Mesenchymal stem cell (in vitro differentiated cells and primary cell): Measurements from ENCODE around the gene HNRNPLL.

ENCODE experiments used
- DNase-seq: peaks from one replicate; pipeline ENCODE4 v3.0.0-alpha.2; 2013
- H2AFZ ChIP-seq: one replicate; pipeline ENCODE4 v1.6.1; 2013; ENCODE audit warnings: low read depth, mild to moderate bottlenecking, control low read depth, inconsistent platforms, low read length, moderate library complexity
- H2AK5ac ChIP-seq: 2 replicates; pipeline ENCODE4 v1.6.1; 2013; ENCODE audit warnings: low read length, moderate library complexity, mild to moderate bottlenecking, inconsistent platforms; ENCODE audit not compliant: severe bottlenecking
- H2BK120ac ChIP-seq: one replicate; pipeline ENCODE4 v1.6.1; 2013; ENCODE audit warnings: low read depth, mild to moderate bottlenecking, inconsistent platforms, low read length, moderate library complexity
- H2BK12ac ChIP-seq, 2 experiments: one replicate each; pipeline ENCODE4 v1.6.1; 2013; ENCODE audit warnings: inconsistent platforms in 2 of 2, low read length in 2 of 2, mild to moderate bottlenecking in 2 of 2, moderate library complexity in 2 of 2, control low read depth in 1 of 2
- H2BK15ac ChIP-seq: one replicate; pipeline ENCODE4 v1.6.1; 2013; ENCODE audit warnings: mild to moderate bottlenecking, low read depth, inconsistent platforms; ENCODE audit not compliant: poor library complexity, severe bottlenecking
- H2BK5ac ChIP-seq: 2 replicates; pipeline ENCODE4 v1.6.1; 2013; ENCODE audit warnings: low read depth, mild to moderate bottlenecking, low read length, control low read depth, inconsistent platforms; ENCODE audit not compliant: poor library complexity, severe bottlenecking
- H3K14ac ChIP-seq, 2 experiments: one replicate each; pipeline ENCODE4 v1.6.1; 2013; ENCODE audit warnings: inconsistent platforms in 2 of 2, low read length in 2 of 2, control low read depth in 1 of 2, mild to moderate bottlenecking in 1 of 2, moderate library complexity in 1 of 2
- H3K18ac ChIP-seq, 2 experiments: one replicate each; pipeline ENCODE4 v1.6.1; 2013; ENCODE audit warnings: inconsistent platforms in 2 of 2, low read length in 2 of 2, control low read depth in 1 of 2, low read depth in 1 of 2, mild to moderate bottlenecking in 1 of 2
- H3K23ac ChIP-seq, 2 experiments: one replicate each; pipeline ENCODE4 v1.6.1; 2013; ENCODE audit warnings: inconsistent platforms in 2 of 2, low read length in 2 of 2, mild to moderate bottlenecking in 2 of 2, moderate library complexity in 2 of 2, control low read depth in 1 of 2
- H3K27ac ChIP-seq: 2 replicates; pipeline ENCODE4 v1.5.1; 2013; ENCODE audit warnings: mild to moderate bottlenecking, moderate library complexity, low read length, control low read depth, inconsistent platforms; ENCODE audit not compliant: poor library complexity, severe bottlenecking
- H3K27me3 ChIP-seq, 2 experiments: 2 replicates each; pipeline versions ENCODE4 v1.6.1 to v1.7.0; 2013; ENCODE audit warnings: low read length in 2 of 2, mild to moderate bottlenecking in 2 of 2, moderate library complexity in 2 of 2, control low read depth in 1 of 2, inconsistent platforms in 1 of 2; ENCODE audit not compliant: control insufficient read depth in 1 of 2, insufficient read depth in 1 of 2
- H3K36me3 ChIP-seq, 2 experiments: 2 replicates each; pipeline versions ENCODE4 v1.6.1 to v1.7.0; 2013; ENCODE audit warnings: low read length in 2 of 2, control low read depth in 1 of 2, inconsistent platforms in 1 of 2, low read depth in 1 of 2, mild to moderate bottlenecking in 1 of 2; ENCODE audit not compliant: insufficient read depth in 2 of 2, control insufficient read depth in 1 of 2
- H3K4ac ChIP-seq, 2 experiments: one replicate each; pipeline ENCODE4 v1.6.1; 2013; ENCODE audit warnings: inconsistent platforms in 2 of 2, low read length in 2 of 2, mild to moderate bottlenecking in 2 of 2, moderate library complexity in 2 of 2, control low read depth in 1 of 2, low read depth in 1 of 2
- H3K4me1 ChIP-seq: 2 replicates; pipeline ENCODE4 v1.6.1; 2013; ENCODE audit warnings: low read depth, low read length, control low read depth; ENCODE audit not compliant: control insufficient read depth, insufficient read depth
- H3K4me2 ChIP-seq: 2 replicates; pipeline ENCODE4 v1.6.1; 2013; ENCODE audit warnings: low read length, mild to moderate bottlenecking, inconsistent platforms; ENCODE audit not compliant: poor library complexity, severe bottlenecking
- H3K4me3 ChIP-seq, 2 experiments: 2 replicates each; pipeline versions ENCODE4 v1.5.1 to v1.7.0; 2013; ENCODE audit warnings: low read length in 2 of 2, mild to moderate bottlenecking in 2 of 2, control low read depth in 1 of 2, low read depth in 1 of 2; ENCODE audit not compliant: insufficient read depth in 1 of 2
- H3K79me1 ChIP-seq: replicated peaks from 2 replicates; pipeline ENCODE4 v1.6.1; 2013; ENCODE audit warnings: mild to moderate bottlenecking, control low read depth, low read length, inconsistent platforms; ENCODE audit not compliant: poor library complexity, severe bottlenecking
- H3K9ac ChIP-seq: 2 replicates; pipeline ENCODE4 v1.7.0; 2013; ENCODE audit warnings: mild to moderate bottlenecking, low read length, moderate library complexity
- H3K9me3 ChIP-seq: 2 replicates; pipeline ENCODE4 v1.7.0; 2013; ENCODE audit warnings: mild to moderate bottlenecking, low read length; ENCODE audit not compliant: control insufficient read depth
- H4K8ac ChIP-seq: one replicate; pipeline ENCODE4 v1.6.1; 2013; ENCODE audit warnings: inconsistent platforms, mild to moderate bottlenecking, low read length, moderate library complexity
- H4K91ac ChIP-seq: one replicate; pipeline ENCODE4 v1.6.1; 2013; ENCODE audit warnings: mild to moderate bottlenecking, low read length, inconsistent platforms
- WGBS: methylation state at CpG from one replicate; pipeline ENCODE4 v1.1.7; 2013; ENCODE audit warnings: mixed read lengths; 5-methylcytosine and 5-hydroxymethylcytosine counted together

HNRNPLL gene

DNA sequence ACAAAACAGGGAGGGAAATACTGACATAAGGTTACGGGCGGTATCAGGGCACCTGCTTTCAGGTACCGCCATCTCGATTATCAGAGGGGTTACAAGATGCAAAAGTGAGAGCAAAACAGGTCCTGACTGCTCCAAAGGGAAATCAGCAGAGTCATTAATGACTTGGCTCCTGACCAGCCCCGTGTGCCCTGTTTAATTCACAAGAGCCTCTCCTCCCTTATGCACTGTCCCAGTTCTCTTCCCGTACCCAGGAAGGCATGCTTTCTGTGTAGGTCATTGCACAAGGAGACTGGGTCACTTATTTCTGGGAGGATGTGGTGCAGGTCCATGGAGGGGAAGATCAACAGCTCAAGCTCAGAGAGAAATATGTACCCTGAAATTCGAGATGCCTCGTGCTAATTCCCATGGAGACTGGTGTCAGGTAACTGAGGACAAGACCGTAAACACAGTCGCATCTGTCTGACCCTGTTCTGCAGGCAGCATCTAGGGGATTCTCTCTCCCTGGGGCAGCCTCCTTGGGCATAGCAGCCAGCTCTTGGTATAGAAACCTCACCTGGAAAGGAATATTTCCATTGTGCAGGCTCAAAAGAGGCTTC, 79.9 kb downstream of the HNRNPLL start:
- no peak overlapping the region for H3K23ac ChIP-seq
- no peaks in the 10 kb centered on the region for H3K9me3 ChIP-seq
- no peak for DNase-seq
- WGBS = 72% methylated on average over 10 of the region's 10 CpGs
- no peak overlapping the region for H2BK15ac ChIP-seq
- no peak overlapping the region for H3K4ac ChIP-seq
- H3K27ac ChIP-seq = no peak overlapping the region
- H2BK5ac ChIP-seq = no peak overlapping the region
- H4K91ac ChIP-seq = no peak overlapping the region
- no peak overlapping the region for H2AK5ac ChIP-seq
- no peak overlapping the region for H2BK120ac ChIP-seq
- H2AFZ ChIP-seq = no peak overlapping the region
- no peak overlapping the region for H3K4me3 ChIP-seq
- H3K4me1 ChIP-seq = no peaks in the 10 kb centered on the region
- H4K8ac ChIP-seq = no peak overlapping the region
- H3K79me1 ChIP-seq = no peaks in the 10 kb centered on the region
- no peaks in the 10 kb centered on the region for H3K36me3 ChIP-seq
- H3K18ac ChIP-seq = no peak overlapping the region
- no peak overlapping the region for H3K4me2 ChIP-seq
- no peak overlapping the region for H3K14ac ChIP-seq
- no peak overlapping the region for H3K9ac ChIP-seq
- no peak overlapping the region for H2BK12ac ChIP-seq
- H3K27me3 ChIP-seq = peaks cover 7 to 12% of the 10 kb centered on the region in 2 experiments

- Histone ChIP-seq H3K4me1 (no peaks in the 10 kb centered on the region), H2BK120ac (no peak overlapping the region), H3K14ac (no peak overlapping the region), H2AK5ac (no peak overlapping the region), H2BK5ac (no peak overlapping the region), H4K8ac (no peak overlapping the region), H2AFZ (no peak overlapping the region), H3K4me3 (no peak overlapping the region), H2BK12ac (no peak overlapping the region), H3K18ac (no peak overlapping the region), H3K4ac (no peak overlapping the region), H3K9me3 (no peaks in the 10 kb centered on the region), H3K4me2 (no peak overlapping the region), H3K36me3 (no peaks in the 10 kb centered on the region), H3K27ac (no peak overlapping the region), H3K27me3 (peaks cover 7 to 12% of the 10 kb centered on the region in 2 experiments), H3K23ac (no peak overlapping the region), H2BK15ac (no peak overlapping the region), H4K91ac (no peak overlapping the region), H3K79me1 (no peaks in the 10 kb centered on the region), H3K9ac (no peak overlapping the region)
- DNase-seq = no peak
- 94% methylated on average over 2 of the region's 4 CpGs for WGBS
These were observed 80.9 kb downstream of the HNRNPLL start for GRCh38 chr2:38521835-38522234.

DNA sequence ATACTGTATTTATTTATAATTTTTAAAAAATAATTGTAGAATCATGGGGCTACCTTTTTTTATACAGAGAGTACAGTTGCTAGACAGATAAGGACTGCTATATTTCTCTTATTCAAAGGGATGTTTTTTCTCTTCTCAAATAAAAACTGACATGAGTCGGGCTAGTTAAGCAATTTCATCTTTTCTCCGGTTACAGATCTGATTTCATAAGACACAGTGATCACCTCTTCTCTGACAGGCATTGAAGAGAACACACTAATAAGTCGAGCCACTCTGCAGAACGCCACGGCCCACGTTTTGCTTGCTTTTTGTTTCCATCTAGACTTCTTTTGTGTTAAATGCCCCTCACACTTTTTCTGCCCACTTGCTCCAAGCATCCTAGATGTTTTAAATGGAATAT, 85.4 kb downstream of the HNRNPLL start:
- no peaks in the 10 kb centered on the region for H3K27me3 ChIP-seq
- H3K79me1 ChIP-seq = no peaks in the 10 kb centered on the region
- H3K9me3 ChIP-seq = no peaks in the 10 kb centered on the region
- no peak overlapping the region for H2BK12ac ChIP-seq
- no peak overlapping the region for H3K27ac ChIP-seq
- no peak overlapping the region for H2BK15ac ChIP-seq
- H3K9ac ChIP-seq = no peak overlapping the region
- no peak for DNase-seq
- H2AK5ac ChIP-seq = no peak overlapping the region
- no peak overlapping the region for H4K91ac ChIP-seq
- no peak overlapping the region for H3K18ac ChIP-seq
- H3K4me3 ChIP-seq = no peak overlapping the region
- H2BK5ac ChIP-seq = no peak overlapping the region
- H3K4me2 ChIP-seq = no peak overlapping the region
- no peak overlapping the region for H4K8ac ChIP-seq
- no peak overlapping the region for H3K14ac ChIP-seq
- whole genome bisulfite sequencing = 93% methylated on average over 6 of the region's 6 CpGs
- no peak overlapping the region for H3K4ac ChIP-seq
- H2AFZ ChIP-seq = no peak overlapping the region
- H3K4me1 ChIP-seq = no peaks in the 10 kb centered on the region
- no peaks in the 10 kb centered on the region for H3K36me3 ChIP-seq
- H2BK120ac ChIP-seq = no peak overlapping the region
- no peak overlapping the region for H3K23ac ChIP-seq

- H3K27me3 ChIP-seq = no peaks in the 10 kb centered on the region
- H3K9me3 ChIP-seq = no peaks in the 10 kb centered on the region
- no peak overlapping the region for H2BK5ac ChIP-seq
- H3K79me1 ChIP-seq = no peaks in the 10 kb centered on the region
- 60% methylated on average over 4 of the region's 6 CpGs for WGBS
- no peak overlapping the region for H3K4me3 ChIP-seq
- no peaks in the 10 kb centered on the region for H3K4me1 ChIP-seq
- H3K9ac ChIP-seq = no peak overlapping the region
- H3K14ac ChIP-seq = no peak overlapping the region
- no peak overlapping the region for H4K91ac ChIP-seq
- H4K8ac ChIP-seq = no peak overlapping the region
- H3K23ac ChIP-seq = no peak overlapping the region
- no peak overlapping the region for H3K4ac ChIP-seq
- H2AFZ ChIP-seq = no peak overlapping the region
- no peak overlapping the region for H2BK15ac ChIP-seq
- H2BK12ac ChIP-seq = no peak overlapping the region
- H3K27ac ChIP-seq = no peak overlapping the region
- H2AK5ac ChIP-seq = no peak overlapping the region
- H2BK120ac ChIP-seq = no peak overlapping the region
- H3K18ac ChIP-seq = no peak overlapping the region
- no peaks in the 10 kb centered on the region for H3K36me3 ChIP-seq
- no peak overlapping the region for H3K4me2 ChIP-seq
- DNase-seq = no peak
These were observed 86.2 kb downstream of the HNRNPLL start for GRCh38 chr2:38516526-38516925.
